Ishikawa (cell line): ENCODE measurements around the gene USP44.

ENCODE experiments used
- CEBPB ChIP-seq: IDR thresholded peaks from 2 replicates; pipeline ENCODE4 v1.6.1; 2012
- EP300 ChIP-seq: IDR thresholded peaks from 2 replicates; pipeline ENCODE4 v1.6.1; 2012; ENCODE audit warnings: borderline replicate concordance
- YY1 ChIP-seq: IDR thresholded peaks from 2 replicates; pipeline ENCODE4 v1.6.1; 2012; ENCODE audit warnings: low read depth

DNA sequence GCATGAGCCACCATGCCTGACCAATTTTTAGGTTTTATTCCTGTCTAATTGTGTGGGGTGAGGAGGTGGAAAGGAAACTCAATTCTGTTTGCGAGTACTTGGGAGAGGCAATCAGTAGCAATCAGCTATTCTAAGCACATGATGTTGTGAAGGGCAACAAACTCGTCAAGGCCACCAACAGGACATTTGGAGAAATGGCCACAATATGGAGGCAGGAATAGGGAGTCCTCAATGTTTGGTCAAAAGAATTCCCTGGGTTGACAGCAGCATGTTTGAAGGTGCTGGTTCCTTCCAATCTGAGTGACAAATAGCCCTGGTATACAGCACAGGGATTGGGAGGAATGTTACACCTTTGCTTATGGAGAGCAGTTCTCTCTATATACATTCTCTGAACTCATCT, 32.7 kb upstream of the USP44 start:
- TF ChIP-seq CEBPB (no peak), YY1 (no peak), EP300 (no peak)
